HepG2 (cell line): Measurements from ENCODE around the gene EPHB3. TPM values are rescaled to one million over a fixed set of nuclear protein-coding genes. Genes with fewer than 3 reads are reported as not detected.

Source experiments
- BORCS8-MEF2B ChIP-seq: sonication (generic); formaldehyde crosslinking; IDR thresholded peaks from 2 replicates; pipeline ENCODE4 v1.8.0; 2022; ENCODE audit warnings: mild to moderate bottlenecking, missing genetic modification reagents
- CREM ChIP-seq, 2 experiments: sonication (generic) in 1 of 2; formaldehyde crosslinking in 1 of 2; IDR thresholded peaks; 2 replicates each; pipeline versions ENCODE4 v1.4.0 to v1.6.1; 2016 to 2020; ENCODE audit warnings: antibody characterized with exemption in 1 of 2, mild to moderate bottlenecking in 1 of 2, missing genetic modification reagents in 1 of 2
- ELK4 ChIP-seq: sonication (generic); formaldehyde crosslinking; IDR thresholded peaks from 2 replicates; pipeline ENCODE4 v1.9.0; 2021; ENCODE audit warnings: missing genetic modification reagents, borderline replicate concordance
- EZH2 ChIP-seq: conservative IDR thresholded peaks from 2 replicates; pipeline ENCODE4 v1.6.1; 2012; ENCODE audit warnings: mild to moderate bottlenecking, low read depth, low read length, moderate library complexity
- HES4 ChIP-seq: sonication (generic); formaldehyde crosslinking; IDR thresholded peaks from 2 replicates; pipeline ENCODE4 v1.9.0; 2021; ENCODE audit warnings: mild to moderate bottlenecking, missing genetic modification reagents, borderline replicate concordance
- HNF4A ChIP-seq: sonication (generic); formaldehyde crosslinking; IDR thresholded peaks from 2 replicates; pipeline ENCODE4 v1.4.0; 2020; ENCODE audit warnings: missing genetic modification reagents
- HOXA3 ChIP-seq: sonication (generic); formaldehyde crosslinking; IDR thresholded peaks from 2 replicates; pipeline ENCODE4 v1.5.0; 2020; ENCODE audit warnings: missing genetic modification reagents
- IRX3 ChIP-seq: sonication (generic); formaldehyde crosslinking; IDR thresholded peaks from 2 replicates; pipeline ENCODE4 v1.8.1; 2023; ENCODE audit warnings: mild to moderate bottlenecking, low read depth, missing genetic modification reagents, borderline replicate concordance
- KLF9 ChIP-seq: IDR thresholded peaks from 2 replicates; pipeline ENCODE4 v1.6.1; 2016; ENCODE audit warnings: low read depth
- MAFF ChIP-seq: IDR thresholded peaks from 2 replicates; pipeline ENCODE4 v1.6.1; 2011; ENCODE audit warnings: low read depth, low read length, improper control_type of control experiment
- MIER3 ChIP-seq: IDR thresholded peaks from 2 replicates; pipeline ENCODE4 v1.6.1; 2016; ENCODE audit warnings: missing compliant biosample characterization, borderline replicate concordance
- MIXL1 ChIP-seq: IDR thresholded peaks from 2 replicates; pipeline ENCODE4 v1.6.1; 2016
- MXD4 ChIP-seq: IDR thresholded peaks from 2 replicates; pipeline ENCODE4 v1.6.1; 2016; ENCODE audit warnings: mild to moderate bottlenecking, missing biosample characterization, missing genetic modification reagents
- PATZ1 ChIP-seq: sonication (generic); formaldehyde crosslinking; IDR thresholded peaks from 2 replicates; pipeline ENCODE4 v1.4.0; 2020; ENCODE audit warnings: missing genetic modification reagents
- RAD21 ChIP-seq: fragments of 450-650 bp; formaldehyde crosslinking; IDR thresholded peaks from 2 replicates; pipeline ENCODE4 v1.5.0; 2020; ENCODE audit warnings: mild to moderate bottlenecking
- SAP130 ChIP-seq: IDR thresholded peaks from 2 replicates; pipeline ENCODE4 v1.6.1; 2016; ENCODE audit warnings: low read depth
- SKI ChIP-seq: fragments of 450-650 bp; IDR thresholded peaks from one replicate; pipeline ENCODE4 v1.6.1; 2018; ENCODE audit warnings: mild to moderate bottlenecking; ENCODE audit not compliant: partially characterized antibody
- SMAD9 ChIP-seq: sonication (generic); formaldehyde crosslinking; IDR thresholded peaks from 2 replicates; pipeline ENCODE4 v1.5.1; 2020; ENCODE audit warnings: mild to moderate bottlenecking, missing genetic modification reagents
- TARDBP ChIP-seq: sonication (generic); formaldehyde crosslinking; IDR thresholded peaks from 2 replicates; pipeline ENCODE4 v1.8.0; 2022; ENCODE audit warnings: mild to moderate bottlenecking, missing genetic modification reagents
- TRAFD1 ChIP-seq: sonication (generic); formaldehyde crosslinking; IDR thresholded peaks from 2 replicates; pipeline ENCODE4 v1.5.1; 2020; ENCODE audit warnings: missing genetic modification reagents, mild to moderate bottlenecking, borderline replicate concordance
- ZBTB3 ChIP-seq: sonication (generic); formaldehyde crosslinking; IDR thresholded peaks from 2 replicates; pipeline ENCODE4 v1.4.0; 2020; ENCODE audit warnings: low read depth, mild to moderate bottlenecking, moderate library complexity, missing genetic modification reagents, borderline replicate concordance
- ZFP62 ChIP-seq: sonication (generic); formaldehyde crosslinking; IDR thresholded peaks from 2 replicates; pipeline ENCODE4 v1.4.0; 2020; ENCODE audit warnings: missing genetic modification reagents
- ZNF607 ChIP-seq: sonication (generic); formaldehyde crosslinking; IDR thresholded peaks from 2 replicates; pipeline ENCODE4 v1.5.1; 2020; ENCODE audit warnings: missing genetic modification reagents, mild to moderate bottlenecking, borderline replicate concordance
- ZNF75D ChIP-seq: sonication (generic); formaldehyde crosslinking; IDR thresholded peaks from 2 replicates; pipeline ENCODE4 v1.8.1; 2023; ENCODE audit warnings: missing genetic modification reagents, mild to moderate bottlenecking, borderline replicate concordance
- polyA plus RNA-seq, 8 experiments: library from polyadenylated mRNA; depleted of rRNA in 3 of 8; stranded (reverse) in 7 of 8; unstranded in 1 of 8; fragments of >200 nt; fragmentation: Illumina TruSeq in 4 of 8; extraction: Trizol in 4 of 8; gene quantifications; 2 replicates each; pipeline versions ENCODE4 v1.2.1 to v1.2.3, GENCODE V29; 2011 to 2016; ENCODE audit warnings: low read depth in 4 of 8, missing spikeins in 1 of 8, mixed read lengths in 1 of 8; ENCODE audit not compliant: insufficient read depth in 1 of 8
- total RNA-seq, 5 experiments: library from RNA; depleted of rRNA; stranded (reverse); fragments of >200 nt; fragmentation: Illumina TruSeq; extraction: Trizol; gene quantifications; 2 replicates each; pipeline ENCODE4 v1.2.3, GENCODE V29; 2016; ENCODE audit warnings: low read depth in 1 of 5
- TF ChIP-seq, protein P1 (sequence below): sonication (generic); formaldehyde crosslinking; IDR thresholded peaks from 2 replicates; pipeline ENCODE4 v1.4.0; 2020; ENCODE audit warnings: missing genetic modification reagents; ENCODE audit errors: not compliant biosample characterization

Gene EPHB3
- total and polyA plus RNA-seq, 2 of the 13 experiments (the other 11 are each of a cell fraction or from before 2014, with no cell fraction given) = 0.01 TPM; not detected in 1

DNA sequence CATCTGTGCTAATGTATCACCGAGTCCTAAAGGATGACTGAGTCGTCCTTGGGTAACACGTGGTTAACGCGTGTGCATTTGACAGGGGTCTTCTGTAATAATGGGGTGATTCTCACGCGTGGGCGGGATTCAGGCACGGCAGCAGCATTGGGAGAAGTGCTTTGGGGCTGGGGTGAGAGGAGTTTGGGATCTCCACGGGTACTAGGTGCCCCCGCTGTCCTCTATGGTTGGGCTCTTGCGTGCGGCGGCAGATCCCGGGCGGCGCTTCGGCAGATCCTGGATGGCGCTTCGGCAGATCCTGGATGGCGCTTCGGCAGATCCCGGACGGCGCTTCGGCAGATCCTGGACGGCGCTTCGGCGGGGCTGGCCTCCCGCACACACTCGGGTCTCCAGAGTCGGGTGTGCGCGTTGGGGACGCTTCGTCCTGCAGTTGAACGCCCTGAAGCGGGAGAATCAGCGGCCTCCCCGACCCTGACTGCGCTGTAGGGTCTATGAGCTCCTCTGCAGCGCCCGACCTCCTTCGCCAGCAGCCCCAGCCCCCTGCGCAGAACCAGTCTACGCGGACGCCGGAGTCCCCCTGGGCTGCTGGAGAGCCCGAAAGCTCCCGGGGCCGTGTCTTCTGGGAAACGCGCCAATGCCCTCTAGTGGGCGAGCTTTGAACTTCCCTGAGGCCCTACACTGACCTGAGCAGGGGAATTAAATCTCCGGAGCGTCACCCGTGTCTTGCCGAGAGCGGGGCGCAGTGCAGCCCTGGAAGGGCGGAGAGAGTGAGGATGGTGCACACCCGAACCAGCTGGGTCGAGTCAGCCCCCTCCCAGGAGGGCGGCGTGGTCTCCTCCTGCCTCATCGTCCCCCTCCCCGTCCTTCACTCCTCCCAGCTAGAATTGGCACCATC is 48.1 kb upstream of the EPHB3 start (continued):
- TF ChIP-seq HNF4A (CRISPR knock-in tag) (no peak), ZNF75D (no peak), TARDBP (no peak), ELK4 (CRISPR knock-in tag) (no peak), ZFP62 (no peak), CREM (IDR thresholded peaks at IDR 0.05) (no peak), CREM (CRISPR knock-in tag; IDR thresholded peaks at IDR 0.05) (no peak), MXD4 (CRISPR knock-in tag) (no peak), PATZ1 (CRISPR knock-in tag) (no peak), BORCS8-MEF2B (CRISPR knock-in tag) (no peak), RAD21 (peak; percentile 81), KLF9 (CRISPR knock-in tag) (no peak), MIXL1 (CRISPR knock-in tag) (no peak), MIER3 (CRISPR knock-in tag) (0 out of 2 replicates have a peak, but pooled peaks have one; percentile 35), SMAD9 (CRISPR knock-in tag) (no peak), ZBTB3 (CRISPR knock-in tag) (no peak), IRX3 (CRISPR knock-in tag) (no peak), EZH2 (0 out of 2 replicates have a peak, but pooled peaks have one; percentile 57), ZNF607 (CRISPR knock-in tag) (no peak), SAP130 (0 out of 2 replicates have a peak, but pooled peaks have one; percentile 20), HES4 (no peak), HOXA3 (CRISPR knock-in tag) (no peak), TRAFD1 (CRISPR knock-in tag) (no peak), SKI (no peak), MAFF (no peak)
- TF ChIP-seq, protein P1, sequence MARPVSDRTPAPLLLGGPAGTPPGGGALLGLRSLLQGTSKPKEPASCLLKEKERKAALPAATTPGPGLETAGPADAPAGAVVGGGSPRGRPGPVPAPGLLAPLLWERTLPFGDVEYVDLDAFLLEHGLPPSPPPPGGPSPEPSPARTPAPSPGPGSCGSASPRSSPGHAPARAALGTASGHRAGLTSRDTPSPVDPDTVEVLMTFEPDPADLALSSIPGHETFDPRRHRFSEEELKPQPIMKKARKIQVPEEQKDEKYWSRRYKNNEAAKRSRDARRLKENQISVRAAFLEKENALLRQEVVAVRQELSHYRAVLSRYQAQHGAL (CRISPR knock-in tag) = no peak
